Neutrophil (primary cell): ENCODE measurements around the gene RPUSD4.

Experiments
- H3K27ac ChIP-seq: fragments of 200-600 bp; sonication (generic); 2 replicates; pipeline ENCODE4 v1.5.1; 2016; ENCODE audit warnings: mild to moderate bottlenecking, moderate library complexity
- H3K27me3 ChIP-seq: fragments of 200-600 bp; sonication (generic); 2 replicates; pipeline ENCODE4 v1.6.0; 2016; ENCODE audit warnings: mild to moderate bottlenecking
- H3K36me3 ChIP-seq: fragments of 200-600 bp; sonication (generic); 2 replicates; pipeline ENCODE4 v1.5.1; 2017
- H3K4me1 ChIP-seq, 2 experiments: fragments of 200-600 bp in 1 of 2; sonication (generic) in 1 of 2; 1 replicate in 1 of 2; 2 replicates in 1 of 2; pipeline versions ENCODE4 v1.5.1 to v1.6.1; 2013 to 2016; ENCODE audit warnings: low read depth in 1 of 2, low read length in 1 of 2, mild to moderate bottlenecking in 1 of 2, moderate library complexity in 1 of 2; ENCODE audit not compliant: control insufficient read depth in 1 of 2, insufficient read depth in 1 of 2
- H3K4me3 ChIP-seq, 2 experiments: fragments of 200-600 bp in 1 of 2; sonication (generic) in 1 of 2; 1 replicate in 1 of 2; 2 replicates in 1 of 2; pipeline ENCODE4 v1.5.1; 2013 to 2016; ENCODE audit warnings: low read depth in 1 of 2, low read length in 1 of 2, mild to moderate bottlenecking in 1 of 2, moderate library complexity in 1 of 2
- H3K9me3 ChIP-seq: fragments of 200-600 bp; sonication (generic); 2 replicates; pipeline ENCODE4 v1.5.1; 2016
- CTCF ChIP-seq: fragments of 200-600 bp; sonication (generic); IDR thresholded peaks from 2 replicates; pipeline ENCODE4 v1.5.1; 2016; ENCODE audit warnings: antibody characterized with exemption

Gene RPUSD4

GRCh38 chr11:126153006-126153405, 58.4 kb downstream of the RPUSD4 start:
- Histone ChIP-seq H3K9me3 (no peaks in the 10 kb centered on the region), H3K36me3 (no peaks in the 10 kb centered on the region), H3K4me3 (no peak overlapping the region), H3K27ac (no peak overlapping the region), H3K27me3 (no peaks in the 10 kb centered on the region), H3K4me1 (no peaks in the 10 kb centered on the region)
- no peak for TF ChIP-seq CTCF

GRCh38 chr11:126152586-126152985, 58.9 kb downstream of the RPUSD4 start:
- Histone ChIP-seq H3K27me3 (no peaks in the 10 kb centered on the region), H3K4me1 (no peaks in the 10 kb centered on the region), H3K27ac (no peak overlapping the region), H3K36me3 (no peaks in the 10 kb centered on the region), H3K9me3 (no peaks in the 10 kb centered on the region), H3K4me3 (no peak overlapping the region)
- TF ChIP-seq CTCF = no peak

GRCh38 chr11:126152152-126152551, 59.3 kb downstream of the RPUSD4 start:
- no peak for TF ChIP-seq CTCF
- Histone ChIP-seq H3K9me3 (no peaks in the 10 kb centered on the region), H3K4me1 (no peaks in the 10 kb centered on the region), H3K36me3 (no peaks in the 10 kb centered on the region), H3K27me3 (no peaks in the 10 kb centered on the region), H3K4me3 (no peak overlapping the region), H3K27ac (no peak overlapping the region)
